NCI-H1436 treated with DMSO at 0.1 percent for 48 hours (cell line): Measurements from ENCODE around the gene SOX9.
"Not testable (repeated sequence)": the region's sequence is repeated elsewhere in the genome, so short reads cannot be mapped to it uniquely, and the experiment has no call there.

Experiments
- DNase-seq: peaks from one replicate; lab custom pipeline; 2025; lab: John Stamatoyannopoulos, UW

The SOX9 gene

GRCh38 chr17:72126575-72127486 is 6.0 kb downstream of the SOX9 start:
- no peak for DNase-seq

GRCh38 chr17:72128039-72128438 is 7.2 kb downstream of the SOX9 start:
- no peak for DNase-seq

- no peak for DNase-seq
Observed at GRCh38 chr17:72134608-72135394, 14.0 kb downstream of the SOX9 start.

GRCh38 chr17:72135546-72136325 is 14.9 kb downstream of the SOX9 start:
- DNase-seq = no peak

- no peak for DNase-seq
Observed at GRCh38 chr17:72136692-72137091, 15.9 kb downstream of the SOX9 start.

GRCh38 chr17:72137161-72137560 is 16.3 kb downstream of the SOX9 start:
- no peak for DNase-seq

GRCh38 chr17:72139212-72139611 is 18.4 kb downstream of the SOX9 start:
- DNase-seq = no peak

GRCh38 chr17:72141336-72141735 is 20.5 kb downstream of the SOX9 start:
- no peak for DNase-seq

- not testable (repeated sequence) for DNase-seq
Observed at GRCh38 chr17:72142097-72142496, 21.3 kb downstream of the SOX9 start.

GRCh38 chr17:72142614-72143013 is 21.8 kb downstream of the SOX9 start:
- DNase-seq = no peak

GRCh38 chr17:72143245-72143644 is 22.4 kb downstream of the SOX9 start:
- DNase-seq = no peak

- no peak for DNase-seq
Observed at GRCh38 chr17:72144101-72144500, 23.3 kb downstream of the SOX9 start.

- DNase-seq = no peak
Observed at GRCh38 chr17:72145562-72145961, 24.7 kb downstream of the SOX9 start.

GRCh38 chr17:72145962-72146361 is 25.1 kb downstream of the SOX9 start:
- DNase-seq = no peak

- no peak for DNase-seq
Observed at GRCh38 chr17:72146371-72146770, 25.6 kb downstream of the SOX9 start.

- DNase-seq = no peak
Observed at GRCh38 chr17:72150632-72151460, 30.0 kb downstream of the SOX9 start.

- no peak for DNase-seq
Observed at GRCh38 chr17:72151565-72152386, 31.0 kb downstream of the SOX9 start.

- DNase-seq = no peak
Observed at GRCh38 chr17:72152387-72152929, 31.6 kb downstream of the SOX9 start.

GRCh38 chr17:72158895-72159885 is 38.4 kb downstream of the SOX9 start:
- DNase-seq = no peak
